GM21390 (cell line): ENCODE results near the gene CFAP77.

ENCODE experiments used
- ATAC-seq: cut with Tn5 transposase; IDR thresholded peaks from one replicate; pipeline ENCODE4 v1.9.1; 2021; ENCODE audit not compliant: unreplicated experiment

CFAP77 gene

DNA sequence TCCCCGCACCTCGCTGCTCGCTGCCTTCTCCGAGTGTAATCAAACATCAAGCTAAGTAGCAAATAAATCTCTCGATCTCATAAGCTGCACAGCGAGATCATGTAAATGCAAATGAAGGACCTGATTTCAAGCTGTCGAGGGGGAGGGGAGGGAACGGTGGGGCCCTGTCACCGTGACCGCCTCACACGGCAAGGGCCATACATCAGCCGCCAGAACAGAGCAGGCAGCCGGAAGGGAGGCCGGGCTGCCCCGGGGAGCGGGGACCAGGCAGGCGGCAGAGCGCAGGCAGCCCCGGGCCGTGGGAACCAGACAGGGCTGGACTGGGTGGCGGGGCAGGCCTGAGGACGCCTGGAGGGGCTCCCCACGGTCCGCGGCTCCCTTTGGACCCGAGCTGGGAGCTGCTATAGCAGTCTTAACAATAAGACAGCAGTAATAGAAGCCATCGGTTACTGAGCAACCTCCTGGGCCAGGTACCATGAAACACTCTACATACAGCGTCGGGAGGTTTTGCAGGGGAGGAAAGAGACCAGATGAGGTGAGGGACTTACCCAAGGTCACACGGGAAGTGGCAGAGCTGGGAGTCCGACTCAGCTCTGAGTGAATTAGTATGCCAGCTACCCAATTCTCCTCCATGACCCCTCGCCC lies 76.8 kb downstream of the CFAP77 start:
- no peak for ATAC-seq

DNA sequence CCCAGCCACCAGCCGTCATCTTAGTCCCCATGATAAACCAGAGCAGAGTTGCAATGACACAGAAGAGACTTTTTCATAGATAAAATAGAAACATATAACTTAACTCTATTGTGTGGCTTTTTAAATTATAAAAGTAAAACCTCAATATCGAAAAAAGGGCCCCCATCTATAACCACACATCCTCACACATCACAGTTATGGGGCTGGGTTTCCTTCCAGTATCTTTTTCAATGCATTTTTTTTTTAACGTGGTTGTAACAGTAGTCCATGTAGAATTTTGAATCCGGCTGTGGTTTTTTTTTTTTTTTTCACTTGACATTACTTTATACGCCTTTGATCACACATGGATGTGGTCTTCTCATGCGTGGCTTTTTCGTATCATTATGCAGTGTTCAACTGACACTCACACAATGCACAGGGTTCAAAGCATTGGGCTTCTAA lies 77.4 kb downstream of the CFAP77 start:
- no peak for ATAC-seq

DNA sequence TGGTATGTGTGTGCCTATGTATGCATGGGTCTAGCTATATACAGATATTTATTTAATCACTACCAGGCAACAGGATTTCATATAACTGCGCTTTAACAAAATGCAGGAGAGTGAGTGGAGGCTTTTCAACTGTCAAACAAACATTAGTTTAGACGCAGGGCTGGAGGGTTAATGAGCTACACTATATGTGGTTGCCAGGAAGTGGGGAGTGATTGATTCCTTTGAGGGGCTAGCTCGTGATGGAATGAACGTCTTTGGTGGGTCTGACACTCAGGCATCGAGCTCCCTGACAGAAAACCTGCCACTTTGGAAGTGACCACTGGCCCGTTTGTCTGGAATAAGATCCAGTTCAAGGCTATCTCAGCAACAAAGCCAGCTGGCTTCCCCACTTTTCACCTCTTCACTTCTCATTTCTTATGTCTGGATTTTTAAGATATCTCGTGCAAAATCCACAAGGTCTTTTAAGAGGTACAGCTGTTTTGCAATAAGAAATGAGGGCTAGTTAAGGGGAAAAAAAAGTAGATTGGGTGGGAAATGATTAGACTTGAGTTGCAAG lies 78.0 kb downstream of the CFAP77 start:
- ATAC-seq = no peak

DNA sequence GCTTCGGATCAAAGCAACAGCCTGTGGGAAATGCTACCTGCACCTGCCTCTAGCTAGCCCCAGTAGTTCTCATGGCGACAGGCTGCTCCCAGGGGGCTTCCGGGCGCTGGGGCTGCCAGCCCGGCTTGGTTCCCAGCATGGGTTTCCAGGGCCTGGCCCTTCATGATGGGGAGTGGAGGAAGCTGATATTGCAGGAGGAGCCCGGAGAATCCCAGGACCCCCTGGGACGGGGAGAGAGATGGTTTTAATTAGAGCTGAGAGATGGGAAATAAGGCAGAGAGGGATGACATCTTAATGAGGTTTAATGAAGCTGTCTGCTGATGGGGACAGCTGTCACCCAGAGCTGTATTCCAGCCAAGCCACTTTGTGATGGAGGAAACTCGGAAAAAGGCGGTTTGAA lies 78.6 kb downstream of the CFAP77 start:
- no peak for ATAC-seq

DNA sequence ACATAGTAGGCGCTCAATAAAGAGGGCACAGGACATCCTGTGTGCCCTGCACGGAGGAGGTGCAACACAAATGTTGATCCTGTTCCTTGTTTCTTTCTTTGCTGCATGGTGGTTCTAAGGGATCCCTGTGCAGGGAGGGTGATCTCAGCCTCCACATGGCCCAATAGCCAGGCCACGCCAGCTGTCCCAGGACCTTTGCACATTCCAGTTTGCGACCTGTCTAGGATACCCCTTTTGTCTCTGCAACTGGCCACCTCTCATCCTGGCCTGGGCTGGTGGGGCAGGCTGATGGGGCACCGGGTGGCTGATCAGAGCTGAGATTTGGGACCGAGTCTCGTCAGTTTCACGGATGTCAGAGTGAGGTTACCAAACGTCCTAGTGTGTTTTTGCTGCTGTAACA lies 79.5 kb downstream of the CFAP77 start:
- ATAC-seq = no peak

DNA sequence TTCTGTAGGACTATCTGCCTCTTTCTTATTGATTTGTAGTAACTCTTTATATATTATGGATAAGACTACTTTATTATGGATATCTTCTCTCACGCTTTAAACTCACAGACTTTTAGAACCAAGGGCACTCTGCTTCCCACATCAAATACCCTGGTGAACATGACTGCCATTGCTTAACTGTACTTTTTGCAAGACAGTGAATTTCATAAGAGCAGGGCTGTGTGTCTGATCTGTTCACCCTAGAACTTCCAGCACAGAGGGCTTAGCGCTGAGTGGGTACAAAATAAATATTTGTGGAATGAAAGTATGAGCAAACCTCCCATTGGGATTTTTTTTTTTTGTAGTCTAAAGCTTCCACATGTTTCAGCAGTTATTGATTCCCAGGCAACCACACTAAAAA lies 84.8 kb downstream of the CFAP77 start:
- ATAC-seq = no peak

DNA sequence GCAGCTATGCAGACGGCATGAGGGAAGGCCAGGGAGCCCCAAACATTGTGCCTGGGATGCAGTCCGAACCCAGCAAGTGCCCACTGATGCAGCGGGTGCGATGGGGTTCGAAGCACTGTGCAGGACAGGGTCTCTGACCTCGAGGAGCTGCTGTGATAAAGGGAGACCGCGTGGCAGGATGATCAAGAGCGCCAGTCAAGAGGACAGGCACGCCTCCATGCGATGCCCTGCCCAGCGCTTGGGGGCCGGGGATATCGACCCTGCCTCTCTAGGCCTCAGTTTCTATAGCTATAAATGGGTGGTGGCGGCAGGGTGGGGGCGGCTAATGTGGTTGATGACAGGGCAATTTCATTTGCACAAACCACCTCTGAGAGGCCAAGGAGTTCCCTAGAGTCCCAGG lies 87.7 kb downstream of the CFAP77 start:
- ATAC-seq = no peak

DNA sequence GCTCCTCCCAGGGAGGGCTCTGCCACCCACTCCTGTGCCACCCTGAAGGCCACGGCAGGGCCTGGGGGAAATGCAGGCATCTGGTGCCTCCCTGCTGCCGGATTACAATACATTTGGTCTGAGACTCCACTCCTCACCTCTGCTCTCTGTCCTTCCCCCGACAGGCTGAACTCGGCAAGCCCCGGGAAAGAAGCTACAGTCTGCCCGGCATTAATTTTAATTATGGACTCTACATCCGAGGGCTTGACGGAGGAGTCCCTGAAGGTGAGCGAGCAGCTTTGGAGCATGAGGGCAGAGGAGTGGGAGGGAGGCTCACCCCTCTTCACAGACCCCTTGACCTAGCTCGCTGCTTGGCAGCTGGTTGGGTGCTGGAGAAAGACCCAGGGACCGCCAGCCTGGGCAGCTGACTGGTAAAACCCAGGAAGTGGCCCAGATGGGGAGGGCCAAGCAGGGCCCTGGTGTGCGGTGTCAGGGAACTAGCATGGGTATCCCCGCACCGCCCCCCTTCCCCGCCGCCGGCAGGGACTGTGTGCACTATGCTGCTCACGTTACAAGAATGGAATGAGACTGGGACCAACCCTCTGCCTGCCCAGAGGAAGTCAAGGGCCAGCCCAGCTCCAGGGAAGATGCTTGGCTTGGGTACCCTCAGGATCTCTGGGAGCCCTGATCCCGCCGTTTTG lies 88.7 kb downstream of the CFAP77 start:
- no peak for ATAC-seq

DNA sequence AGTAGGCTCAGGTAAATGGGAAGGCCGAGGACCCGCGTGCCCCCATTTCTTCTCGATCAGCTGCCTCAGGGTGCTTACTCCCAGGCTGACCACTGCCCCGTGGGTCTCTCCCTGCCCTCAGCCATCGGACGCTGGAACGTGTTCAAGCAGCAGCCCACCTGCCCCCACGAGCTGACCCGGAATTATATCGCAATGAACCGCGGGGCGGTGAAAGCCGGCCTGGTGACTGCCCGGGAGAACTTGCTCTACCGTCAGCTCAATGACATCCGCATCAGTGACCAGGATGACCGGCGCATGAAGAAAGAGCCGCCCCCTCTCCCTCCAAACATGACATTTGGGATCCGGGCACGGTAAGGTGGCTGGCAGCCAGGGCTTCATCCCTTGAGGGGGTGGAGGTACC lies 89.2 kb downstream of the CFAP77 start:
- no peak for ATAC-seq

DNA sequence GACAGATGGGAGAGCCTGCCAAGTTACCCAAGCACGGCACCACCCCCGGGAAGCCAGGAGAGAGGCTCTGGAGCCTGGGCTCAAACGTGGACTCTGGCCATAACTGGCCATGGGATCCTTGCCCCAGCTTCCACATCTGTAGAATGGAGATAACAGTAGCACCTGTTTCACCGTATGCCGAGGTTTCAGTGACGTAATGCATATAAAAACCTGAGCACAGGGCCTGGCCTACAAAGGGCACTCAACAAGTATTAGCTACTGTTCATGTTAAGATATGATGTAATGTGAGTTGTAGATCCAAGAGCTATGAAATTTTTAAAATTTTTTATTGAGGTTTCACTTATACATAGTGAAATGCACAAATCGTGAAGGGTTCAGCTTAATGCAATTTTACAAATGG lies 90.2 kb downstream of the CFAP77 start:
- no peak for ATAC-seq

DNA sequence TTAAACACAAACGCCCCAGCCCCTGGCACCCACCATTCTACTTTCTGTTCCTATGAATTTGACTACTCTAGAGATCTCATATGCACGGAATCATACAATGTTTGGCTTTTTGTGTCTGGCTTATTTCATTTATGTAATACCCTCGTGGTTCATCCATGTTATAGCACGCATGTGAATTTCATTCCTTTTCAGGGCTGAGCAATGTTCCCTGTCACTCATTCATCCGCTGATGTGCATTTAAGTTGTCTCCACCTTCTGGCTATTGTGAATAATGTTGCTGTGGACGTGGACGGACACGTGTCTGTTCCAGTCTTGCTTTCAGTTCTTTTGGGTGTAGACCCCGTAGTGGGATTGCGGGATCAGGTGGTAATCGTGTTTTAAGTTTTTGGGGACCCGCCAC lies 92.5 kb downstream of the CFAP77 start:
- no peak for ATAC-seq

DNA sequence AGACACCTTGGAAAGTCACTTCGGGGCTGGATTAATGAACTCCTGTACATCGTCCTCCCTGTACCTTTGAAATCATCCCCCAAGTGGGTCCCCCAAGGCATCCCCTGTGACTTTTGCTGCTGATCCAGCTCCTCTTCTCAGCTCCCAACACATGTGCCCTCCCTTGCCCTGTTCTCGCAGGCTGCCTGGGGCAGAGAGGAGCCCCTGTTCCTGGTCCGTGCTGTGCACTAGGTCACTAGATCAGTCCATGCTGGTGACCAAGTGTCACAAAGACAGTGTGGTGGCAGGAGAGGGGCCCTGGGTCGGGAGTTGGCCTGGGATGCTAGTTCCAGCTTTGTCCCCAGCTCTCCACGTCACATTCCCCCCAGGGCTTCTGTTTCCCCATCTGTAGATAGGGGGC lies 93.1 kb downstream of the CFAP77 start:
- ATAC-seq = no peak

DNA sequence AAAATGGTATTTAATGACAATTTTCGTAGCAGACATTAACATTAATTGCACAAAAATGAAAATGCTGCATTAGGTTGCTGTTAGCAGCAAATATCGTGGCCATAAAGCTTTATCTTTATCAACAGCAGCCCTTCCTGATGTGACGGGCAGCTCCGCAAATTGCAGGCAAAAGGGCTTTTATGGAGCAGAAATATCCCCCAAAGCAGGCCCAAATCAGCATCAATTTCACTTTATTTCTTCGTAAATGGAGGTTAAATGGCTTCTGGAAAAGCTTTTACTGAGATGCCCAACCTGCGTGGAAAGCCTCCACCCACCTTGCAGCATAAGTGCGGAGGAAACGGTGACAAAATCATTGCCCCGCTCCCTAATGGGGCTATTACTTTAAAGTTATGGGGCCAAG lies 94.5 kb downstream of the CFAP77 start:
- no peak for ATAC-seq

DNA sequence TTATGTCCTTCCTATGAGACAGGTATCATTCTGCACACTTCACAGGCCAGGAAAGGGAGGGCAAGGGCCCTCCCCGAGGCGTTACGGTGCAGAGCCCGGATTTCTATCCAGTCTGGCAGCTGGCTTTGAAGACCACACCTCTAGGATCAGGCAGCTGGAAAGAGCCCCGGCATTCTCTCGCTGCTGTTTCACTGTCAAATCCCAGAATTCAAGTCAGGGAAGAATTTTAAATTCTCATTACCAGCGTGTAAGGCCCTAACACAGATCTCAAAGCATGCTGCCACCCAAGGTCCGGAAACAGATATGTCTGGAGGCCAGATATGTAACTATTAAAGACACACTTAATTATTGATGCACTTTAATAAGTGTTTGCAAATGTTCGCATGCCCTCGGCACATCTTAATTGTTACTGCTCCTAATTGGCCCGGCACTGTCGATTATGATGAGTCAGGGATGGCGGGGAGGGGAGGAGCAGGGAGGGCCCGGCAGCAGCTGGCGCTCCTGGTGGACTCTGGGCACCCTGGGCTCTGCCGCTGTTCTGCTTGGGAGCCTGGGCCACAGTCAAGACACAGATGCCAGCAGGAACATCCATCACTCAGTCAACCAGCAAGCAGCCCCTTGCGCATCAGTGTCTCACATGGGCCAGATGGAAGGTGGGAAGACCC lies 96.1 kb downstream of the CFAP77 start:
- no peak for ATAC-seq

DNA sequence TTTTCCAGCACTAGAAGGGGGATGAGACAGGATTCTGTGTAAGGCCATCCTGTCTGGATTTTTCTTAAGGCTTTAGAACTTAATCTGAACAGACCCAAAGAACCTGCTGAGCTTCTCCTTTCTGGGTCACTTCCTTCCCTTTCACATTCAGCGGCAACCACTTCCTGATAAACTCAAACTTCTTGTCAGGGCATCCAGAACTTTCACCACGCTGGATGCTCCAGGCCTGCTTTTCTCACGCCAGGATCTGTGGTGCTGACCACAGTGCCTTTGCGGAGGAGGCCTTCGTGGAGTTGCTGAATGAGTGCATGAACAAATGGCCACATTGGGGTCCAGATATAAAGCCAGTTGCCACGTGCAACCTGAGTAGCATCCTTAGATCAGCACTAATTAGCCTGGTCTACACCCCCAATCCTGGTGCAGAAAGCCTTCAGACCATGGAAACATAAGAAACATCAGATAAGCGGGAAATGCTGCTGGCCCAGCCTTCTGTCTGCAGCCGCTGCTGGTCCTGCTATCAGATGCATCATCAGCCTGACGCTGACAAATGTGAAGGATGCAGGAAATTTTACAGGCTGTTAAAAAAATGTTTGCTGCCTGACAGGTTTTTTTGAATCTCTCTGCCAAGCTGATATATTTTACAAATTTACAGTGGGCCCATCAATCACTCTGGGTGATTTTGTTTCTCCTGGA lies 97.1 kb downstream of the CFAP77 start:
- ATAC-seq = no peak

DNA sequence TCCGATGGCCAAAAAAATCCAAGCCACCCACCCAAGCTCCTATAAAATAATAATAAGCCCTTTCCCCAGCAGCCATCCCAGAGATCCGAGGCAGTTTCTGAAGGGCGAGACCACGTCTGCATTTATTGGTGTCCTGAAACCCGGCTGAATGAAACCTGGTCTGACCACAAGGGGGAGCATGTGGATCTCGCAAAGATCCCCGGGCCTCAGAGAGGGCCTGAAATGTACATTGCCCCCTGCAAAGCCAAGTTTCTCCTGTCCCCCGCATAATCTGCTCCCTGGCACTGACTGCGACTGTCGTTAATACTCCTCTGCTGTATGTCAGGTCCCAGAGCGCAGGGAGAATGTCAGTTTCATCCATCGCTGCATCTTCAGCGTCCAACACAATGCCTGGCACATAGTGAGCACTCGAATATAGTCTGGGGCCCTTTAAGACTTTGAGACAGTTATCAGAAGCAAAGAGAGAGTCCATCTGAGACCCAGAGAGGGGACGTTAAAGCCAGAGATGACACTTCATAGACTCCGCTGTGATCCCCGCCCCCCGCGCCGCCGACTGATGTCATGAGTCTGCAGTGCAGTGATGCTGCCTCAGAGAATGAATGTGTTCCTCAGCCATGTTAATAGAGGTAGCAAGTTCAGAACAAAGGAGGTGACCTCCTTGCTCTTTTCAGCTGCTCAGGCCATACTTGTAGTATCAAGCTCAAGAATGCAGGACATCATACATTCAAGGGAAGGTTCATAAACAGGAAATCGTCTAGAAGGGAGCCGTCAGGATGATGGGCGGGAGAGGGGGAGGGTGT lies 97.9 kb downstream of the CFAP77 start:
- no peak for ATAC-seq

DNA sequence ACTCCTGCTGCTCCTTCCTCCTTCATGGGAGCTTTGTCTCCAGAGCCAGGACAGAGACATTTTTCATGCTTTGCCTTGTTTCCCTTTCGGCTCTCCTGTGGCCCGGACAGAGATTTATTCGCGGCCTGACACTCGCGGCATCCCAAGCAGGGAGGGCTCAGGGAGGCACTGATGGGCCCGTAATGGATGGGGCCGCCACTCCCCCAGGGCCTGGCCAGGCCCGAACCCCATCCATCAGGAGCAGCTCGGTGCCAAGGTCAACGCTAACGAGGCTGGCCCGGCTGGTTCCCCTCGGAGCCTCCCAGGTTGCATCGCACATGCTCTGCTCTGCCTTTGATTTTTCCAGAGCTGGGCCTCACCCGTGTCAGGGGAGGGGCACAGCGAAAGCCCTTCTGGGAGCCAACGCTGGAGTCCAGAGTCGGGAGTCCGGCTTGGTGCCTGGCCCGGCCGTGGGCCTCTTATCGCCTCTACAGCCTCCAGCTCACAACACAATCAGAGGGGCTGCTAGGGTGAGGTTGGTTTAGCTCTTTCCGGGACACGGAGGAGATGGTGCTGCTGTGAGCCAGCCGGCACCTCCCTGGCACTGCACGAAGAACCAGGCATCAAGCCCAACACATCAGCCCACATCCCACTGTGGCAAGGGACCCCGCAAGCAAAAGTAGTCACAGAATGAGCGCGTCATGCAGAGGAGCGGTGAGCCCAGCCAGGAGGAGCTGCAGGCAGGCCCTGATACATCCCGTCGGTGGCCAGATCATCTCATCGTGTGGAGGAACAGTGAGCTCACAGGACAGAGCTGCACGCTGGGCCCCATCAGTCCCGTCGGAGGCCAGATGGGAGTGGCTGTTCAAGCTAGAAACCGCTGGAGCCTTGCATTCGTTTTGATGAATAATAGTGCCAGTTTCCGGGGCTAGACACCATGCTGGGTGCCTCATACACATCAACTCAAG lies 100.2 kb downstream of the CFAP77 start:
- no peak for ATAC-seq

DNA sequence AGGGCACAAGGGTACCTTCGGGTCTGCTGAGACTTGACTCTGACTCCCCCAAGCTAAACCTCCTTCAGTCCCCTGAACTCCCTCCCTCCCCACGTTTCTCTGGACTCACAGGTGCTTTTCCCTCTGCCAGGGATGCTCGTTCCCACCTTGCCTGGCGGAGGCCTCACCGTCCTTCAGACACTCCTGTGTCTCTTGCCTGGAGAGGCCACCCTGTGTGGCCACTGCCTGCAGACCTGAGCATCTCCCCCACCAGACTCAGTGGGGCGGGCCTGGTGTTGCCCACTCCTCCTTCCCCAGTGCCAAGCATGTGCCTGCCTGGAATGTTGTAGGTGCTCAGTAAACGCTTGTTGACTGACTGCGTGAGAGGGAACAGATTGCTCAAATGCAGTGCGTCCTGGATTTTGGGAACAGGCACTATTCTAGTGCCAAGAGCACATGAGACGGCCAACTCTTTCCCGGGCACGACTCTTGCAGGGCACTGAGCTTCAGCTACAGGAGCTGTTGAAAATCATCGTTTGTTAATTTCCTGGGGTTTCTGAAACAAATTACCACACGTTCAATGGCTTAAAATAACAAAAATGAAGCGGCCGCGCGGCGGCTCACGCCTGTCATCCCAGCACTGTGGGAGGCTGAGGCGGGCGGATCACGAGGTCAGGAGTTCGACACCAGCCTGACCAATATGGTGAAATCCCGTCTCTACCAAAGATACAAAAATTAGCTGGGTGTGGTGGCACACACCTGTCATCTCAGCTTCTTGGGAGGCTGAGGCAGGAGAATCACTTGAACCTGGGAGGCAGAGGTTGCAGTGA lies 101.4 kb downstream of the CFAP77 start:
- ATAC-seq = no peak

DNA sequence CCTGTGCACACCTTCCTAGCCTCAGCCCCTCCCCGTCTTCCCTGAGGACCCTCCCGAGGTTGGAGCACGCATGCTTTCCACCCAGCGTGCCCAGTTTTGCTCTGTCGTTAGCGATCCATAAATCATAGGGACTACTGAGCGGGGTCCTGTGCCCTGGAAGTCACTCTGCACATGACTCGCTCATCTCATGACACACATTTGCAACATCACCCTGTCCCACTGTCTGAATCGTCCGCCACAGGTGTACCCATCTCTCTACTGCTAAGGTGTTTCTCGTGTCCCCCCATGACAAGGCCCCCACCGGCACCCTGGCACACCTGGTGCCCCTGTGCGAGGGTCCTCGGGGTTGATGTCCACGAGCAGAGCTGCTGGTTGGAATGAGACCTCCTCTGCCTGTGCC lies 103.4 kb downstream of the CFAP77 start:
- ATAC-seq = no peak
